ENCODE results near the gene LMTK3. TPM values are rescaled to one million over a fixed set of nuclear protein-coding genes. Genes with fewer than 3 reads are reported as not detected.

Gene LMTK3
- total and polyA plus RNA-seq, 2 of the 13 experiments (the other 11 are each of a cell fraction or from before 2014, with no cell fraction given) = 0.18 to 0.29 TPM

GRCh38 chr19:48551437-48552302 lies 40.0 kb upstream of the LMTK3 start, which contains the start of gene SULT2B1:
TSS of gene SULT2B1 (plus strand) at chr19:48552172. CDS start at chr19:48552253, 81 bp downstream.
- Histone ChIP-seq H3K4me1 (ENCODE audit: insufficient read depth, low read length) (peaks cover 73% of the 10 kb centered on the region), H3K79me2 (ENCODE audit: insufficient read depth, low read length) (no peaks in the 10 kb centered on the region), H3K4me2 (ENCODE audit: low read depth, low read length) (peak within 1 kb of the TSS; percentile 43; the same call in 1 of the 2 replicates), H3K9ac (ENCODE audit: insufficient read depth, low read depth, low read length) (no peak within 1 kb of the TSS), H3K36me3 (replicated peaks in 1 of 2; ENCODE audit: control insufficient read depth in 1 of 2, insufficient read depth in 2 of 2, low read length in 2 of 2) (no peaks in the 10 kb centered on the region), H2AFZ (ENCODE audit: low read length) (no peak within 1 kb of the TSS), H3K27ac (ENCODE audit: extremely low read length, insufficient read depth, low read length) (no peak within 1 kb of the TSS), H3K9me3 (ENCODE audit: low read length) (no peaks in the 10 kb centered on the region), H3K27me3 (ENCODE audit: control insufficient read depth in 1 of 2, insufficient read depth in 2 of 2, low read length in 2 of 2) (peaks cover 0 to 15% of the 10 kb centered on the region in 2 experiments; a peak in 3 of 5 replicates), H4K20me1 (ENCODE audit: insufficient read depth, low read length) (no peaks in the 10 kb centered on the region), H3K4me3 (replicated peaks in 1 of 3; ENCODE audit: insufficient read depth in 1 of 3, low read depth in 2 of 3, low read length in 3 of 3) (peak within 1 kb of the TSS in 1 of 3 experiments; percentile 16; a peak in 1 of 6 replicates)
- intact Hi-C loops (cut with micrococcal nuclease; ENCODE audit: unreplicated experiment) (loop anchor here (5.0 kb wide), 1 partner anchor 34 kb away; no protein-coding TSS in a partner anchor), in situ Hi-C loops (cut with HindIII; ENCODE audit: extremely low pct_ligation_motif_present, low pct_unique_long_range_greater_than_20kb) (no loop called here)
- ATAC-seq (peak; percentile 45), FAIRE-seq (no peak), DNase-seq (ENCODE audit: low spot score) (no peak)
- no TSS peak for BruUV-seq (replicated peaks)
- ChIA-PET CTCF (ENCODE audit: low intra/inter-chr PET ratio, low total read pairs) (no interaction called here), POLR2A (no interaction called here)
- WGBS (ENCODE audit: low lambda C conversion rate) = 28% methylated on average over 17 of the region's 36 CpGs
- TF ChIP-seq ZNF816 (CRISPR knock-in tag; IDR thresholded peaks at IDR 0.05; ENCODE audit: borderline replicate concordance) (no peak), SMAD1 (CRISPR knock-in tag; IDR thresholded peaks at IDR 0.05; ENCODE audit: borderline replicate concordance, low read depth) (0 out of 2 replicates have a peak, but pooled peaks have one; percentile 38), HIC2 (CRISPR knock-in tag; IDR thresholded peaks at IDR 0.05; ENCODE audit: low read depth) (peak; percentile 95), XRCC5 (optimal IDR thresholded peaks at IDR 0.05; ENCODE audit: low read length) (peak; percentile 13), HNRNPL (IDR thresholded peaks at IDR 0.05; ENCODE audit: low read depth, low read length) (peak; percentile 95), HOXA3 (CRISPR knock-in tag; IDR thresholded peaks at IDR 0.05) (no peak), TBP (CRISPR knock-in tag; IDR thresholded peaks at IDR 0.05) (no peak), ELF3 (CRISPR knock-in tag; IDR thresholded peaks at IDR 0.05) (no peak), UBTF (CRISPR knock-in tag; IDR thresholded peaks at IDR 0.05) (peak; percentile 35; the same call in 1 of the 2 replicates), ZNF24 (IDR thresholded peaks at IDR 0.05) (peak; percentile 92), ZNF768 (CRISPR knock-in tag; IDR thresholded peaks at IDR 0.05) (peak; percentile 16; the same call in 1 of the 2 replicates), REL (CRISPR knock-in tag; conservative IDR thresholded peaks at IDR 0.05) (no peak), CEBPB (IDR thresholded peaks at IDR 0.05; ENCODE audit: borderline replicate concordance, low read depth, low read length) (no peak), SYNCRIP (IDR thresholded peaks at IDR 0.05; ENCODE audit: insufficient read depth, low read depth, low read length) (no peak), ZNF605 (CRISPR knock-in tag; IDR thresholded peaks at IDR 0.05) (no peak), ESRRA (CRISPR knock-in tag; IDR thresholded peaks at IDR 0.05; ENCODE audit: low read depth) (no peak), NR1H2 (CRISPR knock-in tag; IDR thresholded peaks at IDR 0.05; ENCODE audit: borderline replicate concordance, low read depth) (no peak)
- TF ChIP-seq, protein P1, sequence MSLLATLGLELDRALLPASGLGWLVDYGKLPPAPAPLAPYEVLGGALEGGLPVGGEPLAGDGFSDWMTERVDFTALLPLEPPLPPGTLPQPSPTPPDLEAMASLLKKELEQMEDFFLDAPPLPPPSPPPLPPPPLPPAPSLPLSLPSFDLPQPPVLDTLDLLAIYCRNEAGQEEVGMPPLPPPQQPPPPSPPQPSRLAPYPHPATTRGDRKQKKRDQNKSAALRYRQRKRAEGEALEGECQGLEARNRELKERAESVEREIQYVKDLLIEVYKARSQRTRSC (CRISPR knock-in tag; IDR thresholded peaks at IDR 0.05; ENCODE audit: low read depth) = no peak
- TF ChIP-seq, protein P2, sequence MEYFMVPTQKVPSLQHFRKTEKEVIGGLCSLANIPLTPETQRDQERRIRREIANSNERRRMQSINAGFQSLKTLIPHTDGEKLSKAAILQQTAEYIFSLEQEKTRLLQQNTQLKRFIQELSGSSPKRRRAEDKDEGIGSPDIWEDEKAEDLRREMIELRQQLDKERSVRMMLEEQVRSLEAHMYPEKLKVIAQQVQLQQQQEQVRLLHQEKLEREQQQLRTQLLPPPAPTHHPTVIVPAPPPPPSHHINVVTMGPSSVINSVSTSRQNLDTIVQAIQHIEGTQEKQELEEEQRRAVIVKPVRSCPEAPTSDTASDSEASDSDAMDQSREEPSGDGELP (IDR thresholded peaks at IDR 0.05; ENCODE audit: borderline replicate concordance, low read depth) = peak; percentile 41; the same call in 1 of the 2 replicates

Data from HepG2 (cell line).